Stimulated activated naive CD8-positive, alpha-beta T cell treated with anti-CD3 and anti-CD28 coated beads, Interleukin-15, Interleukin-2, amounts not matched to agents 100 U/mL and 50 U/mL, for 24 hours (primary cell): ENCODE measurements around the gene PDE4D.

Source experiments
- ATAC-seq: fragments of 150-1000 bp; cut with Tn5 transposase; one replicate; pipeline ENCODE4 v1.10.0; 2021
- DNase-seq: peaks from one replicate; pipeline ENCODE4 v3.0.0; 2021

Gene PDE4D

GRCh38 chr5:59199868-59200267 is 693.7 kb downstream of the PDE4D start:
- DNase-seq (no peak), ATAC-seq (no peak)

GRCh38 chr5:59198832-59199231 is 694.7 kb downstream of the PDE4D start:
- DNase-seq (no peak), ATAC-seq (no peak)

DNA sequence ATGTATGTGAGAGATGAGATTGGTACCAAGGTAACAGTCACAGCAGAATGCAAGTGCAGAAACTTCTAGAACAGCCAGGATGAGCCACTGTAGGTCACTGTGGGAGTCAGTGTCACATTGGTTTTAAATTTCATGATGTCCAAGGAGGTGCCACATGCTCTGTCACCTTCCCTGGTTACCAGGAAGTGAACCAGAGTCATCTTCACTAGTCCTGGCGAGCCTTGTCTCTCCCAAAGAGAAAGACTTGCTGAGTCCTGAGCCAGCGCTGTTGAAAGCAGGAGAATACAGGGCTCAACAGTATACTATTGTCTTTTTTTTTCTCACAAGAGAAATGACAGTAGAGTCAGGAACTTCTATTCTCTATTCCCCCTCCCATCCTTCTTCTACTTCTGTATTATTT is 695.2 kb downstream of the PDE4D start:
- DNase-seq (no peak), ATAC-seq (no peak)

- DNase-seq (no peak), ATAC-seq (no peak)
Observed at GRCh38 chr5:59197911-59198310, 695.6 kb downstream of the PDE4D start.

- DNase-seq: no peak
- no peak for ATAC-seq
Observed at GRCh38 chr5:59193616-59194319, 699.8 kb downstream of the PDE4D start.

- ATAC-seq (no peak), DNase-seq (no peak)
Observed at GRCh38 chr5:59190746-59191145, 702.8 kb downstream of the PDE4D start.

GRCh38 chr5:59189472-59190244 is 703.9 kb downstream of the PDE4D start:
- ATAC-seq (no peak), DNase-seq (no peak)

- DNase-seq (peak; percentile 59), ATAC-seq (peak; percentile 49)
Observed at GRCh38 chr5:59188419-59189225, 704.9 kb downstream of the PDE4D start.

- DNase-seq (no peak), ATAC-seq (no peak)
Observed at GRCh38 chr5:59187857-59188256, 705.7 kb downstream of the PDE4D start.

DNA sequence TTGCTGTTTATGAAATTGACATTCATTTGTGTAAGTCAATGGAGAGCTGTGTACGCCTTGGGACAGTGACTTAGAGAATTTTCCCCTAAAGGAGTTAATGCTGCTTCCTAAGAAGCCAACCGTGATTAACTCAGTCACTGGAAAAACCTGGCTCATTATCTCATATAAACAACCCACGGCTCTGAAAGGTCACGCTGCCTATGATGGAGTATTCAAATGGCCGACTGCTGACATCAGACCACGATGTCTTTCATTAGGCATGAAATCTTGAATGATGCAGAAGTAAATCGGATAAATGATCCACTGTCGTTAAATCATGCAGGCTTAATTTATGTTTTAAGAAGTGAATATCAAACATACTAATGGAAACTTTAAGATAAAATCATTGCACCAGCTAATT is 706.9 kb downstream of the PDE4D start:
- ATAC-seq (peak; percentile 66), DNase-seq (no peak)

DNA sequence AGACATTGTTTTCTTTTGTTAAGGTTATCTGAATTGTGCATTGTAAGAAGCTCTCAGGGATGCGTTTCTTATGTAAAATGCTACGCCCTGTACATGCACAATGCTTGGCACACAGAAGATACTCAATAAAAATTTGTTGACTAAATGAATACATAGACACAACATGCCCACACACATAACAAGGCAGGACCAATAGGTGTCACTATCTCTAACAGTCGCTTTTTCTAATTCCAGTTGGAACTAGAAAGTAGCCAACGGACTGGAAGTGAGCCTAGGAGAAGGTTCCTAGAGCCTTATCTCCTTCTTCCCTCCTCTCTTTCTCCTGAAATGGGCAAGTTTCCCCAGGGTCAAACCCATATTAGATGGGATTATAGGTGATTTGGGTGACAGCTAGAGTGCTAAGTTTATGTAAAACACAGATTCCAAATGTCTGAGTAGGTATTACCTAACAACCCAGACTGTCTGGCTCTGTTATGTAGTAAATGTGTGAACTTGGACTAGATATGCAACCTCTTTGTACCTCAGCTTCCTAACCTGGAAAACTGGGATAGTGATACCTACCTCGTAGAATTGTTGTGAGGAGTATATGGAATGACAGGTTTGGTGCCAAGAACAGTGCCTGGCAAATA is 707.7 kb downstream of the PDE4D start:
- ATAC-seq: no peak
- no peak for DNase-seq

DNA sequence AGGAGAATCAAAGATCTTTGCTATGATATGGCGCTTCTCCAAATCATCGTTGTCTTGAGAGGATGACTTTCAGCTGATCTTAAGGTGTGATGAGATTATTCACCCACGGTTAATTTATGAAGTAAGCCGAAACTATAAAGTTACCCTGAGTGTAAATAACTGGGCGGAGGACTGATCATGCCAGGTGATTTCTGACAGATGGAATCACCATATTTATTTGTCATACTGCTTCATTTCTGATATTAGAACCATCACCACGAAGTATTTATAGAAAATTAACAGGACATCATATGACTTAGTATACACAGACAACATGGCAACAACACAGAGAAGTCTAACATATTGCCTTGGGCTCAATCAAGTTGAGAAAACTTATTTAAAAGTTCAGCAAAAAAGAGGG is 708.8 kb downstream of the PDE4D start:
- no peak for ATAC-seq

DNA sequence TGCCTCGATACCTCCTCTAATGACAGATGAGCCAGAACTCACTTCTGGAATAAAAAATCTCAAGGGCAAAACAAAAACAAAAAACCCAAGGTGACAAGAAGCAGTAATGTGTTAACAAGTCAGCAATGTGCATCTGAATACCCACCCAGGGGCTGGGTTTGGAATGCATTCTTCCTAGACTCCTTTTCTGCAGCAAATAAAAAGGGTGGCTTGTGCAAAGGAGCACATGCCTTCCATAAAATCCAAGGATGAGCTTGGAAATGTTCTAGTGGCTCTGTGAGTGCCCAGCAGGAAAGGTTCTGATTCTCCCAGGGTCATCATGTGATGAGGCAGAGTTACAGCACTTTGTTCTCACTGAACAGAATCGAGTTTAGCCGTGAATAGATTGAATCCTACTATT is 710.8 kb downstream of the PDE4D start:
- no peak for DNase-seq
- ATAC-seq: no peak

More for the DNA sequence above, 708.8 kb downstream of the PDE4D start:
- DNase-seq: no peak

DNA sequence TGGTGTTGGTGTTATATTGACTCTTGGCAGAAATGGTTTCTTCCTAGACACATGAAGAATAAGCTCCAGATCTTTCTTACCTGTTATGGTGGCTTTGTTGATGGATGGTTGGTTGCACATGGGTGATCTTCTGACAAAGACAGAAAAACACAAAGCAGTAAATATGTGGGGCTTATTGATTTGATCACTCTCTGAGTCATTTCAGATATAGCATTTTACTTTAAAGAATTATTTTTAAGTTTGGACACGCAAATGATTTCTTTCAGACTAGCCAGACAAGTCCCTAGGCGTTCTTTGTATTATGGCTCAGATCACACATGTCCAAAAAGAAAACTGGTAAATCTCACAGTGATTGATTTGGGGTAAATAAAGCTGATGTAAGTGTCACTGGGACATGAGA is 713.0 kb downstream of the PDE4D start:
- DNase-seq (no peak), ATAC-seq (no peak)

DNA sequence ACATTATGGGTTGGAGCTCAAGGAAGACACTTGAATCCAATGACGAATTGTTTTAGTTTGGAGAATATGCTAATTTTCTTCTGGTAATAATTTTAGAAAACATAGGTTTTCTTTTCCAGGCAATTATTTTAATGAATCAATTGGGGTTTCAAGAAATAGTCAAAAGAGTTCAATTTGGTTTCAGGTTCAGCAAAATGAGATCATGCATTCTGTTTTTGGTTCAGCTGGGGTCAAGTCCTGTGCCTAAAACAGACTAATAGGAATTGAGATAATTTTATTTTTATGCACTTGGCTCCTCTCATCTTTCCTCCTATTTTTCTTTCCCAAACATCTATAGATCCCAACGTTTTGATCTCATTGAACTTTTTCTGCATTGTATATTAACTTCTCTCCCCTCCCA is 713.8 kb downstream of the PDE4D start:
- no peak for DNase-seq
- ATAC-seq: no peak

- ATAC-seq: no peak
Observed at GRCh38 chr5:59178482-59178881, 715.0 kb downstream of the PDE4D start.

GRCh38 chr5:59178071-59178470 is 715.5 kb downstream of the PDE4D start:
- ATAC-seq: no peak

More at GRCh38 chr5:59178482-59178881, 715.0 kb downstream of the PDE4D start:
- DNase-seq: no peak

GRCh38 chr5:59177644-59178043 is 715.9 kb downstream of the PDE4D start:
- ATAC-seq: no peak
- DNase-seq: no peak

More at GRCh38 chr5:59178071-59178470, 715.5 kb downstream of the PDE4D start:
- no peak for DNase-seq

DNA sequence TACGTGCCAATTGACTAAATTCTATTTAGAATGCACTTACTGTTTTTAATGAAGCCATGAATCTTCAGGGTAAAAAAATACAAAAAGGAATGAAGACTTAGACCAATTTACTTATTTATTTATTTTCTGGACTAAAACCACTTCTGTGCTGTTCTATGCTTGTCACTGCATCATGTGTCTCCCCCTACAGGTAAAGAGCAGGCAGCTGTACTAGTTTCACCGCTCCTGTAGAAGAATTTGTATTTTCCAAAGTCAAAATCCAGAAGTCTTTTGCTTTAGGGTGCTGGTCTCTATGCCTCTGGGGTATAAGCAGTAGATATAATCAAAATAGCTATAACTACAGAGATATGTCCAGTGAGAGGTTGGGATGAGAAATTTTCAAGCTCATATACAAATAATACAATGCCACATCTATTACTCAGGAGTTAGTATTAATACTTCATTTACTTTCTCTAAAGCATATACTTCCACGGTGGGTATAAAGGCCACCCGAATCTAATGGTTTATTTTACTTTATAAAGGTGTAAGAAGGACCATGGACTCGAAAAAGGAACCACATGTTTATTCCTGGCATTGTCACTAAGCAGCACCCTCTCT is 719.2 kb downstream of the PDE4D start:
- DNase-seq: peak; percentile 9
- ATAC-seq: peak; percentile 76

DNA sequence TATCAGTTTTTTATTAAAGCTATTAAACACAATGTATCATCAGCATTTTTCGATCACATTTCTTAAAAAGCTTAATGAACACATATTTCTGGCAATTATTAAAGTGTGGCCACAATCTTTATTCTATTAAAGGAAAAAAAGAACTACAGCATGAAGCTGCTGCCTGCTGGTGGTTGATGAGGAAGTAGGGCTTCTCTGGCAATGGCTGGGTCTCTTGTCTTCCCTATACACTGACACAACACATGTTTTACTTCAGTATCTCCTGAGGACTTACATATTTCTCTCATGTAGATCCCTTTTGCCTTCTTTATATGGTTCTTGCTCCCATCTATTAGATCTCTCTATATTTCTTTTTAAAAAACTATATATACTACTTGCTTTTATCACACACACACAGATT is 719.9 kb downstream of the PDE4D start:
- ATAC-seq (no peak), DNase-seq (no peak)

- no peak for DNase-seq
- no peak for ATAC-seq
Observed at GRCh38 chr5:59171131-59171530, 722.4 kb downstream of the PDE4D start.

DNA sequence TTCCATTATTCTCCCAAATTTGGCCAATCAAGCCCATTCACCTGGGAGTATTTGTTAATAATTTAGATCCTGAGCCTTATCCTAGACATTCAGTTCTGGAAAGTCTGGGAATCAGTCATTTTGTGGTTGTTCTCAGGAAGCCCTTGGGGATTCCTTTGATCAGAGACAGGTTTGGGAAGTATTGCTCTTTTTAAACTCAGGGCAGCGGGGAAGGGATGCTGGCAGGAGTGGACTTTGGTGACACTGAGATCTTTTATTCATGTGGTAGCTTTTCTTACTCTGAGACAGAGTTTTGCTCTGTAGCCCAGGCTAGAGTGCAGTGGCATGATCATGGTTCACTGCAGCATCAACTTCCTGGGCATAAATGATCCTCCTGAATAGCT is 723.8 kb downstream of the PDE4D start:
- ATAC-seq: no peak
- DNase-seq: no peak
